B cell (primary cell): ENCODE measurements around the gene IFNA1.

Experiments used
- CTCF ChIP-seq: fragments of 200-600 bp; IDR thresholded peaks from one replicate; pipeline ENCODE4 v1.8.0; 2022; ENCODE audit warnings: antibody characterized with exemption, mild to moderate bottlenecking
- EZH2 ChIP-seq: IDR thresholded peaks from 2 replicates; pipeline ENCODE4 v1.6.1; 2012; ENCODE audit warnings: borderline replicate concordance, low read depth, mild to moderate bottlenecking, moderate library complexity, low read length; ENCODE audit not compliant: insufficient read depth, poor library complexity, severe bottlenecking

GRCh38 chr9:21479152-21479702 lies 39.0 kb downstream of the IFNA1 start:
- no peak for TF ChIP-seq CTCF
- no peak for TF ChIP-seq EZH2
